Parietal lobe (tissue), 2 donors: ENCODE data around the gene LRRC73. TPM values are rescaled to one million over a fixed set of nuclear protein-coding genes. Genes with fewer than 3 reads are reported as not detected.

Experiments used
- small RNA-seq: library from RNA; depleted of rRNA; stranded (forward); fragments of <200 nt; gene quantifications from one replicate; pipeline ENCODE3, GENCODE V24; 2014; ENCODE audit warnings: low replicate concordance
- total RNA-seq: library from RNA; depleted of rRNA; stranded (reverse); fragments of >200 nt; gene quantifications from one replicate; pipeline ENCODE4 v1.2.3, GENCODE V29; 2014

The LRRC73 gene
- 4.1 TPM for total RNA-seq

GRCh38 chr6:43509984-43510826 lies at the start of gene LRRC73:
Gene LRRC73 (minus strand): TSS chr6:43510346. CDS start chr6:43509785, 561 bp downstream.

GRCh38 chr6:43516697-43517504 lies 6.8 kb upstream of the LRRC73 start, which contains the start of the genes POLR1C and YIPF3:
Gene POLR1C (plus strand): TSS chr6:43517089. CDS start chr6:43517110, 21 bp downstream.
Gene YIPF3 (minus strand): TSS chr6:43516926. CDS start chr6:43516807, 119 bp downstream.

GRCh38 chr6:43477235-43478007 lies 32.7 kb downstream of the LRRC73 start, which contains the start of gene TJAP1:
Gene TJAP1 (plus strand): TSS chr6:43477570. CDS start chr6:43499002, 21,432 bp downstream.

Small RNA genes lying within 50 kb of the gene (small RNA-seq; reads per million reads assigned to genes)
- gene RF00426, result not detected
- gene RNU6-1113P, result not detected

Other genes starting within 250 kb of the LRRC73 start
- 1.9 TPM for gene SLC22A7, start 212.1 kb downstream of the LRRC73 start, total RNA-seq
- gene CRIP3, start 201.5 kb downstream of the LRRC73 start, total RNA-seq, result 16.6 TPM
- 38.5 TPM for gene ZNF318, start 140.7 kb downstream of the LRRC73 start, total RNA-seq
- gene ABCC10, start 82.8 kb downstream of the LRRC73 start, total RNA-seq, result 33.5 TPM
- 8.5 TPM for gene DLK2, start 54.8 kb downstream of the LRRC73 start, total RNA-seq
- gene TJAP1, start 32.8 kb downstream of the LRRC73 start, total RNA-seq, result 6.9 TPM
- 71.4 TPM for gene YIPF3, start 6.6 kb upstream of the LRRC73 start, total RNA-seq
- gene POLR1C, start 6.7 kb upstream of the LRRC73 start, total RNA-seq, result 29.4 TPM
- gene XPO5, start 65.7 kb upstream of the LRRC73 start, total RNA-seq, result 62.0 TPM
- 17.8 TPM for gene POLH, start 65.8 kb upstream of the LRRC73 start, total RNA-seq
- 65.7 TPM for gene GTPBP2, start 118.9 kb upstream of the LRRC73 start, total RNA-seq
- 20.7 TPM for gene MAD2L1BP, start 125.5 kb upstream of the LRRC73 start, total RNA-seq
- 6.9 TPM for gene RSPH9, start 134.7 kb upstream of the LRRC73 start, total RNA-seq
- gene MRPS18A, start 177.4 kb upstream of the LRRC73 start, total RNA-seq, result 21.6 TPM